SK-N-MC (cell line): Measurements from ENCODE around the gene ISL1.
A peak's percentile ranks its signal among the peaks of the same experiment; 100 is the strongest.

Experiments
- EZH2 ChIP-seq: fragments of 200-600 bp; sonication (generic); IDR thresholded peaks from one replicate; pipeline ENCODE4 v1.6.1; 2017; ENCODE audit warnings: antibody characterized with exemption
- FOXP2 ChIP-seq: optimal IDR thresholded peaks from 2 replicates; pipeline ENCODE3; 2011; ENCODE audit warnings: mild to moderate bottlenecking, moderate library complexity; ENCODE audit not compliant: insufficient read depth; ENCODE audit errors: extremely low read length, control extremely low read depth
- POLR2AphosphoS5 ChIP-seq: IDR thresholded peaks from 2 replicates; pipeline ENCODE4 v1.6.1; 2012; ENCODE audit warnings: mild to moderate bottlenecking, low read depth, low read length, borderline replicate concordance

- no peak for TF ChIP-seq POLR2AphosphoS5
- no peak for TF ChIP-seq EZH2
- peak; percentile 63 for TF ChIP-seq FOXP2
These were observed 9.2 kb upstream of the ISL1 start for GRCh38 chr5:51373880-51374523.
